GM12878 (cell line): ENCODE results near the gene GTF2H2. TPM values are rescaled to one million over a fixed set of nuclear protein-coding genes. Genes with fewer than 3 reads are reported as not detected.
"Not testable (repeated sequence)": the region's sequence is repeated elsewhere in the genome, so short reads cannot be mapped to it uniquely, and the experiment has no call there.

Experiments used
- ATAC-seq: fragments of 200-7000 bp; cut with Tn5 transposase; 3 replicates; pipeline ENCODE4 v1.9.1; 2020; ENCODE audit warnings: mild to moderate bottlenecking, moderate library complexity
- BruUV-seq: library from RNA; stranded (reverse); fragments of 400-500 nt; replicated peaks from 2 replicates; lab custom pipeline; 2021; lab: Mats Ljungman, UMichigan
- CTCF ChIA-PET: fragments of 300-600 bp; sonication (Branson Sonifier 250); formaldehyde crosslinking; extraction: SDS; loops from one replicate; lab custom pipeline; 2021; ENCODE audit warnings: inconsistent platforms; lab: Yijun Ruan, JAX
- POLR2A ChIA-PET: fragments of 350-600 bp; formaldehyde crosslinking; extraction: SDS; loops from one replicate; lab custom pipeline; 2021; ENCODE audit warnings: inconsistent platforms; lab: Charles Lee
- RAD21 ChIA-PET: fragments of 300-600 bp; sonication (Branson Sonifier 250); formaldehyde crosslinking; loops from one replicate; lab custom pipeline; 2023; ENCODE audit warnings: antibody characterized with exemption; ENCODE audit not compliant: unreplicated experiment; lab: Charles Lee
- SMC1A ChIA-PET: fragments of 300-600 bp; sonication (Branson Sonifier 250); formaldehyde crosslinking; loops from one replicate; lab custom pipeline; 2023; ENCODE audit not compliant: unreplicated experiment, uncharacterized antibody; lab: Charles Lee
- DNase-seq: peaks from one replicate; pipeline ENCODE4 v3.0.0-alpha.2; 2011; ENCODE audit warnings: low read depth, low spot score
- FAIRE-seq: peaks from 3 replicates; lab custom pipeline; 2011; peaks lifted over from hg19 to GRCh38; lab: Jason Lieb, UNC
- H2AFZ ChIP-seq: 2 replicates; pipeline ENCODE4 v1.6.0; 2011; ENCODE audit warnings: low read depth, low read length, control low read depth; ENCODE audit not compliant: control insufficient read depth
- H3K27ac ChIP-seq: 2 replicates; pipeline ENCODE4 v1.5.1; 2011; ENCODE audit warnings: control low read depth; ENCODE audit not compliant: control insufficient read depth, insufficient read depth
- H3K27me3 ChIP-seq, 2 experiments: replicated peaks in 1 of 2; 2 replicates each; pipeline versions ENCODE4 v1.6.0 to v1.6.1; 2011; ENCODE audit warnings: low read length in 1 of 2; ENCODE audit not compliant: control insufficient read depth in 2 of 2, insufficient read depth in 2 of 2
- H3K36me3 ChIP-seq, 2 experiments: 2 replicates each; pipeline ENCODE4 v1.5.1; 2011; ENCODE audit warnings: low read length in 1 of 2; ENCODE audit not compliant: control insufficient read depth in 2 of 2, insufficient read depth in 2 of 2
- H3K4me1 ChIP-seq: 2 replicates; pipeline ENCODE4 v1.6.1; 2011; ENCODE audit warnings: mild to moderate bottlenecking, low read length, moderate library complexity, mixed read lengths; ENCODE audit not compliant: control insufficient read depth, insufficient read depth
- H3K4me2 ChIP-seq: 2 replicates; pipeline ENCODE4 v1.6.0; 2011; ENCODE audit warnings: control low read depth; ENCODE audit not compliant: control insufficient read depth, insufficient read depth
- H3K4me3 ChIP-seq: fragments of 200-600 bp; sonication (generic); 2 replicates; pipeline ENCODE4 v1.5.1; 2016
- H3K79me2 ChIP-seq: 2 replicates; pipeline ENCODE4 v1.6.0; 2011; ENCODE audit warnings: low read length; ENCODE audit not compliant: control insufficient read depth, insufficient read depth
- H3K9ac ChIP-seq: 2 replicates; pipeline ENCODE4 v1.8.0; 2011; ENCODE audit warnings: low read length, control low read depth, mixed read lengths; ENCODE audit not compliant: control insufficient read depth, insufficient read depth
- H3K9me3 ChIP-seq: replicated peaks from 3 replicates; pipeline ENCODE4 v1.5.1; 2011; ENCODE audit warnings: mild to moderate bottlenecking, low read length; ENCODE audit not compliant: control insufficient read depth, insufficient read depth
- H4K20me1 ChIP-seq: 2 replicates; pipeline ENCODE4 v1.6.0; 2011; ENCODE audit not compliant: control insufficient read depth, insufficient read depth
- WGBS: methylation state at CpG from one replicate; pipeline ENCODE4 v1.1.6; 2016; ENCODE audit warnings: low lambda C conversion rate; ENCODE audit not compliant: insufficient replicate concordance, insufficient coverage; ENCODE audit errors: missing lambda C conversion rate; 5-methylcytosine and 5-hydroxymethylcytosine counted together
- in situ Hi-C: fragments of 300-500 bp; cut with MboI; formaldehyde crosslinking; loops from 9 replicates; pipeline ENCODE4 v1.14.3; 2018; ENCODE audit warnings: mixed read lengths
- intact Hi-C: fragments of 100-400 bp; cut with micrococcal nuclease; formaldehyde crosslinking; loops from one replicate; pipeline ENCODE4 v1.14.2; 2022; ENCODE audit not compliant: unreplicated experiment
- polyA plus RNA-seq, 11 experiments: library from polyadenylated mRNA; depleted of rRNA in 4 of 11; unstranded in 6 of 11; stranded (reverse) in 5 of 11; fragments of >200 nt; fragmentation: Nextera tagmentation in 4 of 11; fragmentation: Illumina TruSeq in 1 of 11; extraction: Ambion mirVana in 4 of 11; extraction: Trizol in 1 of 11; gene quantifications; 1 replicate in 1 of 11; 2 replicates in 10 of 11; pipeline versions ENCODE4 v1.2.1 to v1.2.3, GENCODE V29; 2011 to 2016; ENCODE audit warnings: inconsistent platforms in 2 of 11, missing spikeins in 2 of 11, low read depth in 1 of 11
- total RNA-seq, 4 experiments: library from RNA; depleted of rRNA in 3 of 4; stranded (reverse); fragments of >200 nt in 3 of 4; fragmentation: Illumina TruSeq in 1 of 4; extraction: Trizol in 1 of 4; gene quantifications; 2 replicates each; pipeline versions ENCODE4 v1.2.1 to v1.2.3, GENCODE V29; 2013 to 2021

The GTF2H2 gene
- total and polyA plus RNA-seq, 10 of the 15 experiments (the other 5 are each of a cell fraction or from before 2014, with no cell fraction given): 24.5 to 58.7 (median 40.4) TPM

DNA sequence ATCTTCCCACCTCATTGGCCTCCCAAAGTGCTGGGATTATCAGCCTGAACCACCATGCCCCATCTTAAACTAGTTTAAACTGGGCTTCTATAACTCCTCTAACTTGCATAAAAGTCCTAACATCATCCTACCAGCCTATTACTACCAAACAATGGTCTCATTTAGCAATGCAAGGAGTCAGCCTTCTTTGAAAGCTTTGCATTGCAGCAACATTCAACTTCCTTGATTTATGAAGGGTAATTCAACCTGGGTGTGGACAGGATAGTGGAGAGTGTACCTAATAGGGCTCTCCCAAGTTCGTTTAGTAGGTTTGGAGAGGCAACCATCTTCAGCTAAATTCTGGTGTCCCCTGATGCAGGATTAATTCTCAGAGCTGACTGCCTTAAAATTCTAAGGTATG lies 18.7 kb upstream of the GTF2H2 start:
- DNase-seq, H3K27ac ChIP-seq, H4K20me1 ChIP-seq, H3K4me2 ChIP-seq, H2AFZ ChIP-seq, intact Hi-C loops, SMC1A ChIA-PET, H3K9me3 ChIP-seq, H3K9ac ChIP-seq, H3K4me3 ChIP-seq, H3K79me2 ChIP-seq, H3K4me1 ChIP-seq, CTCF ChIA-PET, H3K27me3 ChIP-seq, H3K36me3 ChIP-seq, BruUV-seq, POLR2A ChIA-PET, RAD21 ChIA-PET, ATAC-seq: not testable (repeated sequence)
- in situ Hi-C loops: loop anchor here (25.0 kb wide), 1 partner anchor 1574 kb away; no protein-coding TSS in a partner anchor
- WGBS: no CpG with 5 or more reads among the region's 1 CpG
- peak; percentile 68 for FAIRE-seq

- H3K4me3 ChIP-seq, H3K9ac ChIP-seq, RAD21 ChIA-PET, H3K27me3 ChIP-seq, H3K4me1 ChIP-seq, H3K4me2 ChIP-seq, H2AFZ ChIP-seq, ATAC-seq, H4K20me1 ChIP-seq, BruUV-seq, CTCF ChIA-PET, DNase-seq, POLR2A ChIA-PET, H3K79me2 ChIP-seq, H3K36me3 ChIP-seq, SMC1A ChIA-PET, H3K9me3 ChIP-seq, H3K27ac ChIP-seq, intact Hi-C loops: not testable (repeated sequence)
- no CpG with 5 or more reads among the region's 3 CpGs for WGBS
- in situ Hi-C loops: loop anchor here (25.0 kb wide), 1 partner anchor 1572 kb away; no protein-coding TSS in a partner anchor
- FAIRE-seq: peak; percentile 91
Measured at GRCh38 chr5:71084280-71085063, 17.0 kb upstream of the GTF2H2 start.

DNA sequence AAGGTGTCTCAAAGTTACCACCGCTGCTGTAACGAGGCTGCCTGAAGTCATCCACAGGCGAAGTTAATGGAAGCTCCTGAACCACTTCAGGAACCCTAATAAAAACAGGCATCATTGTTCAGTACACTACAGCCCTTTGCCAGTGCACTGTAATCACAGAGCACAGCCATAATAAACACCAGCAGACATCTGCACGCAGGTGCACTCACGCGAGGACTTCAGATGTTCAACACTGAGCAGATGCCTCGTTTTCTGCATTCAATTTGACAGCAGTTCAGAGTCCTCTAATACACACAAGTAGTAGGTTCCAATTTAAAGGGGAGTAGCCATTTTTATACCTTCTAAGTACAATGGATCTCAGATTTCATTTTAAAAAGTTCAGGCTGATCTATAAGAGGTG lies 15.4 kb upstream of the GTF2H2 start:
- H4K20me1 ChIP-seq, H3K27ac ChIP-seq, H3K36me3 ChIP-seq, ATAC-seq, H3K27me3 ChIP-seq, H3K9ac ChIP-seq, BruUV-seq, H2AFZ ChIP-seq, H3K79me2 ChIP-seq, H3K4me1 ChIP-seq, H3K9me3 ChIP-seq, H3K4me2 ChIP-seq, intact Hi-C loops, POLR2A ChIA-PET, RAD21 ChIA-PET, DNase-seq, CTCF ChIA-PET, H3K4me3 ChIP-seq, SMC1A ChIA-PET: not testable (repeated sequence)
- in situ Hi-C loops: loop anchor here (25.0 kb wide), 1 partner anchor 1571 kb away; no protein-coding TSS in a partner anchor
- peak; percentile 13 for FAIRE-seq
- no CpG with 5 or more reads among the region's 7 CpGs for WGBS

DNA sequence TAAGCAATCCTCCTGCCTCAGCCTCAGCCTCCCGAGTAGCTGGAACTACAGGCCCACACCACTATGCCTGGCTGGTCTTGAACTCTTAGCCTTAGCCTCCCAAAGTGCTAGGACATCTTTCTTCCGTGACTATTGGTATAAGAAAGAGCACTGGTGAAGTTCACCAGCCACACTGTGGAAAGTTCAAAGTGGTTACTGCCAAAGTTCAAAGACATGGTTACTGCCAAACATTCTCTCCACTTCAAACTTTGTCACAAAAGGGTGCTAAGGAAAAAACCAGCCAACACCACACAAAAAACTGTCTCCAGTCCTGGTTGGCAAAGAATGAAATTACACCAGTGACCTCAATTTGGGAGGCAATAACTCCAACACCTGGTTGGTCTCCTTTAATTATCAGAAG lies 14.9 kb upstream of the GTF2H2 start:
- H3K27me3 ChIP-seq, H3K36me3 ChIP-seq, intact Hi-C loops, RAD21 ChIA-PET, H2AFZ ChIP-seq, H3K27ac ChIP-seq, FAIRE-seq, H3K9ac ChIP-seq, H3K79me2 ChIP-seq, ATAC-seq, H4K20me1 ChIP-seq, SMC1A ChIA-PET, CTCF ChIA-PET, H3K9me3 ChIP-seq, H3K4me2 ChIP-seq, H3K4me1 ChIP-seq, POLR2A ChIA-PET, DNase-seq, H3K4me3 ChIP-seq, BruUV-seq: not testable (repeated sequence)
- WGBS: no CpG with 5 or more reads among the region's 2 CpGs
- in situ Hi-C loops: loop anchor here (25.0 kb wide), 1 partner anchor 1570 kb away; no protein-coding TSS in a partner anchor
